HG03457 (cell line): Measurements from ENCODE around the gene ARHGAP24.

Experiments
- ATAC-seq: cut with Tn5 transposase; IDR thresholded peaks from one replicate; pipeline ENCODE4 v1.9.1; 2021; ENCODE audit warnings: moderate number of reproducible peaks; ENCODE audit not compliant: unreplicated experiment

Gene ARHGAP24

GRCh38 chr4:85684676-85685075 lies 209.7 kb downstream of the ARHGAP24 start:
- ATAC-seq: no peak

- ATAC-seq: no peak
These were observed 211.4 kb downstream of the ARHGAP24 start for GRCh38 chr4:85686398-85686797.

GRCh38 chr4:85688055-85688740 lies 213.2 kb downstream of the ARHGAP24 start:
- no peak for ATAC-seq

GRCh38 chr4:85696661-85697060 lies 221.7 kb downstream of the ARHGAP24 start:
- no peak for ATAC-seq

- no peak for ATAC-seq
These were observed 222.9 kb downstream of the ARHGAP24 start for GRCh38 chr4:85697854-85698253.

- ATAC-seq: no peak
These were observed 225.4 kb downstream of the ARHGAP24 start for GRCh38 chr4:85700362-85700761.

GRCh38 chr4:85701861-85702321 lies 226.9 kb downstream of the ARHGAP24 start:
- ATAC-seq: peak; percentile 99

- ATAC-seq: no peak
These were observed 228.1 kb downstream of the ARHGAP24 start for GRCh38 chr4:85703096-85703495.

GRCh38 chr4:85707611-85708010 lies 232.7 kb downstream of the ARHGAP24 start:
- peak; percentile 83 for ATAC-seq

- ATAC-seq: no peak
These were observed 233.5 kb downstream of the ARHGAP24 start for GRCh38 chr4:85708468-85708867.

GRCh38 chr4:85713005-85713404 lies 238.1 kb downstream of the ARHGAP24 start:
- no peak for ATAC-seq

GRCh38 chr4:85715991-85716737 lies 241.2 kb downstream of the ARHGAP24 start:
- ATAC-seq: no peak

- no peak for ATAC-seq
These were observed 242.4 kb downstream of the ARHGAP24 start for GRCh38 chr4:85717351-85717750.

- ATAC-seq: no peak
These were observed 242.9 kb downstream of the ARHGAP24 start for GRCh38 chr4:85717847-85718246.

- ATAC-seq: no peak
These were observed 245.8 kb downstream of the ARHGAP24 start for GRCh38 chr4:85720735-85721134.

GRCh38 chr4:85722401-85722800 lies 247.5 kb downstream of the ARHGAP24 start:
- ATAC-seq: no peak

- no peak for ATAC-seq
These were observed 247.9 kb downstream of the ARHGAP24 start for GRCh38 chr4:85722807-85723206.

GRCh38 chr4:85724791-85725563 lies 250.0 kb downstream of the ARHGAP24 start:
- peak; percentile 42 for ATAC-seq

GRCh38 chr4:85725721-85726170 lies 250.8 kb downstream of the ARHGAP24 start:
- peak; percentile 79 for ATAC-seq

GRCh38 chr4:85726555-85726954 lies 251.6 kb downstream of the ARHGAP24 start:
- ATAC-seq: no peak

- ATAC-seq: no peak
These were observed 253.5 kb downstream of the ARHGAP24 start for GRCh38 chr4:85728464-85728863.
